BLaER1 treated with 17β-estradiol and CSF1 and Interleukin-3, amounts not matched to agents 10 nM and 100 nM (cell line): ENCODE measurements around the gene SEC11C.

ENCODE experiments used
- H3K27ac ChIP-seq, 11 experiments: shearing (Covaris generic); formaldehyde crosslinking; 2 replicates each; pipeline ENCODE4 v1.8.1; 2022
- H3K27me3 ChIP-seq, 11 experiments: shearing (Covaris generic); formaldehyde crosslinking; 2 replicates each; pipeline ENCODE4 v1.8.1; 2022
- H3K36me3 ChIP-seq, 11 experiments: shearing (Covaris generic); formaldehyde crosslinking; 2 replicates each; pipeline ENCODE4 v1.8.1; 2022
- H3K4me1 ChIP-seq, 10 experiments: shearing (Covaris generic); formaldehyde crosslinking; 2 replicates each; pipeline ENCODE4 v1.8.1; 2022
- H3K4me2 ChIP-seq, 11 experiments: shearing (Covaris generic); formaldehyde crosslinking; 2 replicates each; pipeline ENCODE4 v1.8.1; 2022
- H3K4me3 ChIP-seq, 10 experiments: shearing (Covaris generic); formaldehyde crosslinking; 2 replicates each; pipeline ENCODE4 v1.8.1; 2022
- H3K9ac ChIP-seq, 11 experiments: shearing (Covaris generic); formaldehyde crosslinking; 2 replicates each; pipeline ENCODE4 v1.8.1; 2022
- H3K9me3 ChIP-seq, 11 experiments: shearing (Covaris generic); formaldehyde crosslinking; replicated peaks in 1 of 11; 2 replicates each; pipeline ENCODE4 v1.8.1; 2022
- H4K20me1 ChIP-seq, 11 experiments: shearing (Covaris generic); formaldehyde crosslinking; 2 replicates each; pipeline ENCODE4 v1.8.1; 2022
- Cebpa-rat ChIP-seq, 11 experiments: shearing (Covaris generic); IDR thresholded peaks; 2 replicates each; pipeline ENCODE4 v1.8.1; 2022

Gene SEC11C

DNA sequence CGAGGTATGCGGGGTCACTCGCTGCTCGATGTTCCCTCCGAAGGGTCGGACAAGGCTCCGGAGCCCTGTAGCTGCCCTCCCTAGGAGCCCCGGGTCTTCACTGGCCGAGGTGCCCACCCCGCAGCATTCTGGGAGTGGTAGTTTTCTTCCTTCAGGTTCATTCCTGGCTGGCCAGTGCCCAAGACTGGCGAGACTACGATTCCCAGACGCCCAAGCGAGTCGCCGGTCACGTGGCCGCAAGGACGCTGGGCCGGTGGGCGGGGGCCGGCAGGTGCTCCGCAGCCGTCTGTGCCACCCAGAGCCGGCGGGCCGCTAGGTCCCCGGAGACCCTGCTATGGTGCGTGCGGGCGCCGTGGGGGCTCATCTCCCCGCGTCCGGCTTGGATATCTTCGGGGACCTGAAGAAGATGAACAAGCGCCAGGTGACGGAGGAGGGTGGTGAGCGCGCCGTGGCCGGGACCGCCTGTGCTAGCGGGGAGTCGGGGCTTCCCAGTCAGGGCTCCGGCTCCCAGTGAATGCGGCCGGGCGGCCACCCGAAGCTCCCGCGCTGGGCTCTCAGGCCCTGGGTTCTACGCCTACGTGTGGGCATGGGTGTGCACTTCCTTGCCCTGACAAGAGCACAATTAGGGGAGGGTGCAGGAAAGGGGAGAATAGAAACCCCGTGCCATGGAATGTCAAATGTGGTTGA is at the start of gene SEC11C:
TSS of gene SEC11C (plus strand) at position 270 of the 687 bp plus-strand sequence. CDS start at position 335, 65 bp downstream.
- peak within 1 kb of the TSS; percentile 87 to 98 (median 93) for H3K27ac ChIP-seq
- no peaks in the 10 kb centered on the region for H3K9me3 ChIP-seq
- TF ChIP-seq Cebpa-rat (IDR thresholded peaks at IDR 0.05) = no peak
- no peaks in the 10 kb centered on the region for H3K36me3 ChIP-seq
- H3K4me3 ChIP-seq = peak within 1 kb of the TSS; percentile 74 to 97 (median 85)
- H3K27me3 ChIP-seq = no peaks in the 10 kb centered on the region
- peaks cover 4 to 27% (median 14%) of the 10 kb centered on the region in 11 experiments; a peak in 10 of 22 replicates for H4K20me1 ChIP-seq
- H3K9ac ChIP-seq = peak within 1 kb of the TSS; percentile 86 to 95 (median 93)
- H3K4me2 ChIP-seq = peak within 1 kb of the TSS; percentile 89 to 99 (median 95)
- H3K4me1 ChIP-seq = peaks cover 28 to 39% (median 36%) of the 10 kb centered on the region in 10 experiments

DNA sequence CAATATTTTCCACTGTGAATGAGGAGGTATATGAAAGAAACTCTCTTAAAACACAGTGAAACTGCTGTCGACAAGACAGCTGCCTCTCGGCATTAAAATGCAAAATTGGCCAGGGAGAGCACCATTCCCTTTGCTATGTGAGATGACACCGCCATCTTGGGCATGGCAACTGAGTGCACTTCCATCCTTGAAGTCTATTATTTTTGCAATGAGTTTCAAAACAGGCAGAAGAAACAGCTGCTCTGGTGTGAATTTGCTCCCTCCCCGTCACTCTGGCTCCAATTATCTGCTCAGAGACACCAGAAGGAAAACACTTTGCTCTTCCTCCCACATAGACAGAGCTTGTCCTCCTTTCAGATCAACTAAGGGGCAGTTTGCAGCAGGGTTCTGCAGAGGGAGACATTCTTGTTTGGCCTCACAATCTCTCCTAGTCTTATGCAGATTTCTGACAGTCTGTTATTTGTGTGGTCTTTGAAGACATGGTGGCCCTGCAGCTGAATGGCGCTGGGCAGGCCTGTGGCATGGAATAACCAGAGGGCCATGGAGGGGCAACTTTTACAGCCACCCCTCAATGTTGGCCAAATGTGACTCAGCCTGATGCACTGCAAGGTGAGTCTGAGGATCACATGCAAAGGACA is 48.6 kb upstream of the SEC11C start:
- H3K9ac ChIP-seq = no peak overlapping the region
- no peaks in the 10 kb centered on the region for H3K27me3 ChIP-seq
- no peaks in the 10 kb centered on the region for H4K20me1 ChIP-seq
- no peak overlapping the region for H3K4me2 ChIP-seq
- H3K9me3 ChIP-seq = no peaks in the 10 kb centered on the region
- no peak overlapping the region for H3K4me3 ChIP-seq
- no peaks in the 10 kb centered on the region for H3K36me3 ChIP-seq
- no peak for TF ChIP-seq Cebpa-rat (IDR thresholded peaks at IDR 0.05)
- no peak overlapping the region for H3K27ac ChIP-seq
- no peaks in the 10 kb centered on the region for H3K4me1 ChIP-seq

DNA sequence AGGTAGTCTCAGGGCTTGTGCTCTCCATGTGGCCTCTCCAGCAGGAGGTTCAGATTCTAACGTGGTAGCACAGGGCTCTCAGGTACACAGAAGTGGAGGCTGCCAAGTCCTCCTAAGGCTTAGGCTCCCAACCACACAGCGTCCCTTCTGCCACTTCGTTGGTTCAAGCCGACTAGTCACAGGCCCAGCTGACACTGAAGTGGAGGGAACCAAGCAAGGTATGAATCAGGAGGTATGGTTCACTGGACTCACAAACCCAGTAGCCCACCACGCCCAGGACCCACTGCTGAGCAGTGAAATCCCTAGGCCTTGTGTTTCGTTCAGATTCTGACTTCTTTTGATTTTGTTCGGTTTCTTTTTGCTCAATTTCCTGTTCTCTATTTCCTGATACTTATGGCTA is 46.0 kb upstream of the SEC11C start:
- no peak for TF ChIP-seq Cebpa-rat (IDR thresholded peaks at IDR 0.05)

DNA sequence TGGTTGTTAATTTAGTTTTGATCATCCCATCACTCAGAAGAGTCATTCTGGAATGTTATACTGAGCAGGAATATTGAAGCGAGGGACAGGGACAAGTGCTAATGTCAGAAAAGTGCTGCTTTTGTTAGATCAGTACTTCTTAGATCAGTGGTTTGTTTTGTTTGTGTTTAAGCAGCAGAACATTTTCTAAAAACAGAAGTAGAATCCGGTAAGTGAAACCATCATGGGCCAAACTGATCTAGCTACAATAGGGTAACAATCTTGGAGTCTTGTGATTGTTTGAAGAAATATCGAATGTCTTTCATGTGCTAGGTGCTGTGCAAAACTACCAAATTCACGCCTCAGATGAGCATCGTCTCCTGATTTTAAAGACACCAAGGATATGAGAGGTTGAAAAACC is 45.1 kb upstream of the SEC11C start:
- H3K36me3 ChIP-seq = no peaks in the 10 kb centered on the region
- H4K20me1 ChIP-seq = no peaks in the 10 kb centered on the region
- no peak overlapping the region for H3K27ac ChIP-seq
- H3K4me2 ChIP-seq = no peak overlapping the region
- no peak for TF ChIP-seq Cebpa-rat (IDR thresholded peaks at IDR 0.05)
- H3K27me3 ChIP-seq = no peaks in the 10 kb centered on the region
- no peak overlapping the region for H3K9ac ChIP-seq
- H3K4me1 ChIP-seq = no peaks in the 10 kb centered on the region
- H3K4me3 ChIP-seq = no peak overlapping the region
- no peaks in the 10 kb centered on the region for H3K9me3 ChIP-seq

More for the DNA sequence above, 46.0 kb upstream of the SEC11C start:
- no peak overlapping the region for H3K9ac ChIP-seq
- H3K27me3 ChIP-seq = no peaks in the 10 kb centered on the region
- 0 out of 22 replicates have a peak overlapping the region, but pooled peaks of 1 of the 11 experiments have one; percentile 7 for H3K4me2 ChIP-seq
- H3K4me1 ChIP-seq = no peaks in the 10 kb centered on the region
- no peaks in the 10 kb centered on the region for H3K9me3 ChIP-seq
- no peak overlapping the region for H3K27ac ChIP-seq
- H3K36me3 ChIP-seq = no peaks in the 10 kb centered on the region
- no peak overlapping the region for H3K4me3 ChIP-seq
- no peaks in the 10 kb centered on the region for H4K20me1 ChIP-seq

DNA sequence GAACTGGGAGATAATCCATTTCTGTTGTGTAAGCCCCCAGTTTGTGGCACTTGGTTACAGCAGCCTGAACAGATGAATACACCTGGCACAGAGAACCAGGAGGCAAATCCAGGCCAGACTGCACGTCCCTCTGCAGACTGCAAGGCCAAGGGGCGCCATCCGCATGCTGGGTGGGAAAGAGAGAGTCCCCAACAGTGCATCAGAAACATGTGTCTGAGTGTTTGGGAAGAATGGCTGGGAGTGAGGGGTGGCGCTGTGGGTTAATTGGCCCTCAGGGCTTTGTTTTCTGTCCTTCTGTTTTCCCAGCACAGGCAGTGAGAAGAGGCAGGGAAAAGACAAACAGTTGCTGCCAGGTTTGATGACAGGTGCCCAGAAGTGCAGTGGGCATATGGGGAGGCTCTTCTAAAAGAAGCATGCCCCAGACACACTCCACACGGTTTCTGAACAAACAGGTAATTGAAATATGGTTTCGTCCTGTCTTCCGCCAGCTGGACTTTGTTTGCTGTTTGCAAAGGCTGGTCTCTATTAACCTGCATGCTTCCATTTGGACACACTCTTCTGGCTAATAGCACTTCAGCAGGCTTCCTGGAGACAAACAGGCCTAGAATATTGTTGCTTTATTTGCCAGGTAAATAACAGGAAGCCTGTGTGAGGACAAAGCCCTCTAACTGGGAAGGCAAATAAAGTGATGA is 43.4 kb upstream of the SEC11C start:
- TF ChIP-seq Cebpa-rat (IDR thresholded peaks at IDR 0.05) = no peak
- no peaks in the 10 kb centered on the region for H3K36me3 ChIP-seq
- no peaks in the 10 kb centered on the region for H3K27me3 ChIP-seq
- no peaks in the 10 kb centered on the region for H3K9me3 ChIP-seq
- no peak overlapping the region for H3K4me3 ChIP-seq
- H3K4me2 ChIP-seq = no peak overlapping the region
- H4K20me1 ChIP-seq = no peaks in the 10 kb centered on the region
- H3K4me1 ChIP-seq = no peaks in the 10 kb centered on the region
- no peak overlapping the region for H3K9ac ChIP-seq
- no peak overlapping the region for H3K27ac ChIP-seq

DNA sequence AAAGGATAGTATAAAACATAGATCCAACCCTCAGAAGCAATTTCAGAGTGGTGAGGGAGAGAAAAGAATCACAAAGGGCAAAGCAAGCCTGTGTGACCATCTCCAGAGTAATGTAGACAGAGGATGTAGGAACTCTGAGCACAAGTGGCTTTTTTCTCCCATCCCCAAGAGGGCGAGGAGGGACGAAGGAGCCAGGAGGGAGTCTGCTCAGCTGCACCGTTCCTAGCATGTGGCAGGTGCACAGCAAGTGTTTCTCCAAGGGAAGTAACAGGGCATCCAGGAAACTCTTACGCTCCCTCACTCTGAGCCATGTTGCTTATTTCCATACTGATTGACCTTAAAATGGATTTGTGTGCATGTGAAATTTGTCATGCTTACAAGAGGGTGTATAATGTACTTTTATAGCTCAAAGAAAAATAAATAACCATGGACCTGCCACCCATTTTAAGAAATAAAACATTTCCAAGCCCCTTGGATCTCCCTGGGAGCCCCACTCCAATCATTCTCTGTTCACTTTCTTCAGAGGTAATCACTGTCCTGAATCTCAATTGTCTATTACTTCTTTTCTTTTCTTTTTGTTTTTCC is 37.8 kb upstream of the SEC11C start:
- Histone ChIP-seq H3K4me2 (no peak overlapping the region), H3K27ac (no peak overlapping the region), H3K9me3 (no peaks in the 10 kb centered on the region), H3K27me3 (no peaks in the 10 kb centered on the region), H3K4me1 (no peaks in the 10 kb centered on the region), H3K4me3 (no peak overlapping the region), H3K36me3 (no peaks in the 10 kb centered on the region), H3K9ac (no peak overlapping the region), H4K20me1 (no peaks in the 10 kb centered on the region)
- TF ChIP-seq Cebpa-rat (IDR thresholded peaks at IDR 0.05) = no peak

DNA sequence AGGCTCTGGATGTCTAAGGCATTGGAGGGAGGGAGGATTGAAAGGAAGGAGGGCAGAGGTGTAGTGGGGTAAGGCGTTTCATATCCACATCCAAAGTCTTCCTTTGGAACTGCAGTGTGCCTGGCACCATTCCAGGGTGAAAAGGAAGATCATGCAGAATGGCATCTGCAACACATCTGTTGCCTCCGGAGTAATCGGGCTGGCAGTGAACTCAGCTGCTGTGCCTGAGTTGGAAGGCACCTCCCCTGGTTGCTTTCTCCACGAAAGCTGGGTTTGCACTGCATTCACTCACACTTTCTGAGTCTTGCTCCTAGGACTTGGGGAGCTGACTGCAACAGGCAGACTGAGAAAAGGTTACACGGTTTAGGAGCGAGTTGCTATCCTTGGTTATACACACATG is 30.3 kb upstream of the SEC11C start:
- Histone ChIP-seq H3K9me3 (no peaks in the 10 kb centered on the region), H3K36me3 (no peaks in the 10 kb centered on the region), H3K27ac (no peak overlapping the region), H3K4me1 (no peaks in the 10 kb centered on the region), H3K4me2 (no peak overlapping the region), H3K4me3 (no peak overlapping the region), H3K9ac (no peak overlapping the region), H3K27me3 (no peaks in the 10 kb centered on the region), H4K20me1 (no peaks in the 10 kb centered on the region)
- no peak for TF ChIP-seq Cebpa-rat (IDR thresholded peaks at IDR 0.05)

DNA sequence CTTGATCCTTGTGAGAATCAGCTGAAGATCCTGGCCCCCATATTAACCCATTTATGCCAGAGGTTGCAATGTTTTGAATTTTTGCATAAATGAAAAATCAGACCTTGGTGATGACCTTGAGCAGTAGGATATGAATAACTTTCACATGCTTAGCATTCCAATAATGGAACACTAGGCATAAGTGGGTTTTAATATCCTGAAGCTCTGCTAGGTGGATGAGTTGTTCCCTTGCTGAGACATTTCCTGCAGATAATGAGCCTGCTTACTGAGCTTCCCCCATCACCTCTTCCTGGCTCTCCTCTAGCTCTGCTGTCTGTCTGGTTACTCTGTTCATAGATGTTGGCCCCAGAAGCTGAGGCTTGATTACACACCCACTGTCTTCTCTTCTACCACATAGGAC is 25.5 kb upstream of the SEC11C start:
- no peaks in the 10 kb centered on the region for H3K4me1 ChIP-seq
- no peaks in the 10 kb centered on the region for H3K27me3 ChIP-seq
- no peak overlapping the region for H3K27ac ChIP-seq
- no peaks in the 10 kb centered on the region for H3K36me3 ChIP-seq
- no peak overlapping the region for H3K9ac ChIP-seq
- H4K20me1 ChIP-seq = no peaks in the 10 kb centered on the region
- H3K4me2 ChIP-seq = no peak overlapping the region
- TF ChIP-seq Cebpa-rat (IDR thresholded peaks at IDR 0.05) = no peak
- peaks cover 0 to 4% (median 3%) of the 10 kb centered on the region in 11 experiments; a peak in 4 of 22 replicates for H3K9me3 ChIP-seq
- H3K4me3 ChIP-seq = no peak overlapping the region

DNA sequence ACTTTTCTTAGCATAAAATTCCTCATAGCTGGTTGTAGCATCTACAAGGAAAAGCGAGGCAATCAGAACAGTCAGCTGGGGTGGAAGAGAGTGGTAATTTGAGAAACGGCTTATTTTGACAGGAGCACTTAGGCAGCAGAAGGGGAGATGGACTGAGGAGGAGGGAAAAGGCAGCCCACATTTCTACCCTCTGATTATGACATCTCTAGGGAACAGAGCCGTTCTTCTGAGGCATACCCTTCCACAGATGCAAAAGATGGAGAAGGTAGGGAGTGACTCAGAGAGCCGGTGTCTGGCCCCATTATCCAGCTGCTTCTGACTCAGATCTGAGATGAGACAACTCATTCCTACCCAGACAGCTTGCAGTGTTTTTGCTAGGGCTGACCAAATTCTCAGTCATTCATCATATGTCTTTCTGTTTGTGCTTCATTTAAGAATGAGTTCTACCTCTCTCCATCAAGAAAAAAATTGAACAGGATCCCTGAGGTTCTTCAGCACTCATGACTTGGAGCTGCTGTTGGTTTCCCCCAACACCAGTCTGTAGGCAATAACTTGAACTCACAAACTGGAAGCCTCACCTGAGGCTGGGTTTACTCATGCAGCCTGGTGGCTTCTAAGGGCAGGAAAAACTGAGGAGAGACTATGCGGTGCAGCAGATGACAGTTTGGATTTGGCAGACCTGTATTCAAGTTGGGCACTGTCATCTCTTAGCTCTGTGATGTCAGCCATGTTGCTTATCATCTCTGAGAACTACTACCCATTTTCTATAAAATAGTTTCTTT is 15.9 kb upstream of the SEC11C start:
- H3K9me3 ChIP-seq = no peaks in the 10 kb centered on the region
- no peaks in the 10 kb centered on the region for H3K27me3 ChIP-seq
- H3K4me3 ChIP-seq = no peak overlapping the region
- H3K4me1 ChIP-seq = no peaks in the 10 kb centered on the region
- no peaks in the 10 kb centered on the region for H4K20me1 ChIP-seq
- H3K36me3 ChIP-seq = no peaks in the 10 kb centered on the region
- no peak for TF ChIP-seq Cebpa-rat (IDR thresholded peaks at IDR 0.05)
- H3K9ac ChIP-seq = no peak overlapping the region
- H3K27ac ChIP-seq = no peak overlapping the region
- H3K4me2 ChIP-seq = no peak overlapping the region
